ENCODE measurements around the gene CPT1C.

- TF ChIP-seq CTCF (IDR thresholded peaks at IDR 0.05) (no peak), EZH2 (IDR thresholded peaks at IDR 0.05; ENCODE audit: borderline replicate concordance, insufficient read depth, low read depth, low read length, poor library complexity, severe bottlenecking) (no peak)
These were observed 27.7 kb upstream of the CPT1C start for GRCh38 chr19:49663224-49663623.
